HG03175 (cell line): ENCODE measurements around the gene PXMP4.

ENCODE experiments used
- ATAC-seq: cut with Tn5 transposase; IDR thresholded peaks from one replicate; pipeline ENCODE4 v1.9.1; 2021; ENCODE audit warnings: mild to moderate bottlenecking, moderate library complexity; ENCODE audit not compliant: unreplicated experiment

PXMP4 gene

DNA sequence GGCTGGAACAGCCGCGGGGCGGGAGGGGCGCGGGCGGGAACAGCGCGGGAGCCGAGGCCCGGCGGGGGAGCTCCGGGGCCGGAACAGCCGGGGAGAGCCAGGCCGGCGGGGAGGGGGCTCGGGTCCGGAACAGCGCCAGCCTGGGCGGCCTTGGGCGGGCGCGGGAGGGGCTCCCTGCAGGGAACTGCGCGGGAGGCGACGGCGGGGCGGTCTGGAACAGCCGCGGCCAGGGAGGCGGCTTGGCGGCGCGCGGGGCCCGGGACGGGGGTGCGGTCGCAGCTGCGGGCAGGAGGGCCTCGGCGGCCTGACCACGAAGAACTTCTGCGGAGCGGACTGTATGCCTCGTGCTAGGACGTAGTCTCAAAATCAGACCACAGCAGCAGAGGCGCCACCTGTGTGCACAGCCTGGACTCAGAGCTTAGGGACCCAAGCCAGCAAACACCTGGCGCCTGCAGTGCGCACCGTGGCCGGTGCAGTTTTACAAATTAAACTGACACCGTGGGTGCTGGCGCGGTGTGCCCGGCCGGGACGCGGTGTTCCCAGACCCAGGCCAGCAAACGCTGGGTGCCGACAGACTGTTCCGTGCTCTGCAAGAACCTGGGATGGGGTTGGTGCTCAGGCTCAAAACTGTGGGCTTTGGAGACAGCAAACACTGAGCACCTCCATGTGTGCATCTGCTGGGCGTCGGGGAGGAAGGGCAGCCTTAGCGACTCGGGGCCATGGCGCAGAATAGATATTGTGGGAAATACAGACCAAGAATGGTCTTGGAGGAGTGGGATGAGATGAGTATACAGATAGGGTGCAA is 12.3 kb upstream of the PXMP4 start:
- ATAC-seq: peak; percentile 52

DNA sequence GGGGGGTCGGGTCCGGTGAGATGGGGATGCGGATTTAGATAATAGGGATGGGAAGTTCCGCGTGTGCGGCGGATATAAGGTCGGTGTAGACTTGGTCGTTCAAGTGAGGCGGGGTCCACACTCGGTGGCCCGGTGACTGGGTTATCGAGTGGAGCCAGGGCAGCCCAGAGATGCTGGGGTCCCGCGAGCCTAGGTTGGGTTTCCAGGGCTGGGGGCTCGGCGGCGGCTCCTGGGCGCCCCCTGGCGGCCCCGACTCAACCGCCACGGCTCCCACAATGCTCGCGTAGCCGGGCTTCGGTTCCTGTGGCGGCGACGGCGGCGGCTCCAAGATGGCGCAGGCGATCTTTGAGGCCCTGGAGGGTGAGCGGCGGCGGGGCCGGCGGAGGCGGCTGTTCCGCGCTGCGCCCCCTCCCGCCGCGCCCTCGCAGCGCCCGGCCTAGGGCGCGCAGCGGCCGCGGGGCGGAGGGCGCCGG is 11.6 kb upstream of the PXMP4 start, which contains the start of gene ZNF341:
Gene ZNF341 (plus strand): TSS at position 304 of the 473 bp plus-strand sequence. CDS start 26 bp downstream, at position 330.
- peak; percentile 68 for ATAC-seq

DNA sequence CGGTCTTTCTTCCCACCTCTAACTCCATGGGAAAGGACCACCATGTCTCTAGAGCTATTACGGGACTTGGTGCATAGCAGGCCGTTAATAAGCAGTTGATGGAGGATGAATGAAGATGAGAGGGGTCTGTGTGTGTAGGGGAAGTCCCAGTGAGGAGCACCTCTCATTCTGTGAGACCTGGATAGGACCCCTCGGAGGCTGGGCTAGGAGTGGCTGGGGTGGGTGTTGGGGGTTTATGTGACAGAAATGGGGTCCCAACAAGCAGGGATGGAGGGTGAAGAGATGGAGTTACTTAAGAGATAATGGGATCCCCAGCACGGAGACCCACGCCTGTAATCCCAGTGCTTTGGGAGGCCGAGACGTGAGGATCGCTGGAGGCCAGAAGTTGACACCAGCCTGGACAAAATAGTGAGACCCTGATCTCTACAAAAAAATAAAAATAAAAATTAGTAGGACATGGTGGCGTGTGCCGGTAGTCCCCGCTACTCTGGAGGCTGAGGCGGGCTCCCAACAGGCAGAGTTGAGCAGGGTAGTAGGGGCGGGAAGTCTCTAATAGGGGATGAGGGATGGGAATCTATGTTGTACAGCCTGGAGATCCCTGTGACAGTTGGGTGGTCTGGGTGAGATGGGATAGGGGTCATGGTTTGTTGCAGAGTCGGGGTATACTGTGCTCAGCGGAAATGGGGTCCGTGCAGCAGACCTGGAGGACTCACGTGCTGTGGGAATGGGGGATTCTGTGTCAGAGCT is 11.0 kb upstream of the PXMP4 start:
- no peak for ATAC-seq

DNA sequence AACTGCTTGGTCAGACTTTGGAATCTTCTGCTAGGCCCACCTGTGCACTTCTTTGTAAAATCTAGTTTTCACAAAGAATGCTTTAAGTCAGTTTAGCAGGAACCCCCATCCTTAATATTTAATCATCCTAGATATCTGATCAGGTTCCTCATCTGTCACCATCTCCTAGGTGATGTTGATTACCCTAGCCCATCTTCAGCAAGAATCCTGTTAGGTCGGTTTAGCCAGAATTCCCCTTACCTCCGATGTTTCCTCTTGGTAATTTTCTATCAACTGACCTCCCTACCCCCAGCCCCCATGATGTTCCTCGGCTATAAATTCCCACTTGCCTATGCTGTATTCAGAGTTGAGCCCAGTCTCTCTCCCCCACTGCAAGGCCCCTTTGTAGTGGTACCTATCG is 9.0 kb upstream of the PXMP4 start:
- no peak for ATAC-seq

DNA sequence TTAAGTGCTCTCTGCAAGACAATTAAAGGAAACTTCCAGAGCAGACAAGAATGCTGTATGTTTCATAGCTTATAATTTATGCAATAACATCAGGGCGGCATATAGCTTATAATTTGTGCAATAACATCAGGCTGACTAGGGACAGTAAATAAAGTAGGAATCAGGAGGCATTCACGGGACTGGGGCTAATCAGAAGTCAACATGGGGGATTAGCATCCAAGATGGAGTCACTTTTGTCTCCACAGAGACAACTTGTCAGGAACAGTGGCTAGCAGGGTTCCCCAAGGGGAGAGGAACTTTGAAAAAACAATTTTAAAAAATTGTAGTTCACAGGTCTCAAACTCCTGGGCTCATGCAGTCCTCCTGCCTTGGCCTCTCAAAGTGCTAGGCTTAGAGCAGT is 8.4 kb upstream of the PXMP4 start:
- no peak for ATAC-seq

DNA sequence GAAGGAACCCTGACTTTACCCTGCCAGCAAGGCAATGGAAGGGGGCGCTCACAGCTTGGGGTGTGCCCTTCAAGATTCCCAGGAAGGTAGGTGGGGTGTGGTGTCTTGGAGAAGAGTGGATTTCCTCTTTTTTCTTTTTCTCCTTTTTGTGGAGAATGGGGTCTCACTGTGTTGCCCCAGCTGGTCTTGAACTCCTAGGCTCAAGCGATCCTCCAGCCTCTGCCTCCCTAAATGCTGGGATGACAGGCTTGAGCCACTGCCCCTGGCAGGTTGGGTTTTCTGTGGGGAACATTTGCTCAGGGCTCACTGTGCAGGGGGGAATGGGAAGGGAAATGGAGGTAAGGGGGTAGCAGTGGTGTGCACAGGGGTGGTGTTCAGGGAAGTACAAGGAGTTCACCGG is 7.7 kb upstream of the PXMP4 start:
- no peak for ATAC-seq

DNA sequence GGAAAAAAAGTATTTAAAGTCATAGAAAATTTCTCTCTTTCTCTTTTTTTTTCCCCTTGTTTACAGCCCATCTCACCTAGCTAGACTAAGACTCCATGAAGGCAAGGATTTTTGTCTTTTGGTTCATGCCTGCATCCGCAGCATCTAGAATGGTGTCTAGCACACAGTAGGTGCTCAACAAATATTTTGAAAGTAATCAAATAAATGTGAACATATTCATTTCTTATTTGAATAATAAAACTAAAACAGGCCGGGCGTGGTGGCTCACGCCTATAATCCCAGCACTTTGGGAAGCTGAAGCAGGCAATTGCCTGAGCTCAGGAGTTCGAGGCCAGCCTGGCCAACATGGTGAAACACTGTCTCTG is 7.0 kb upstream of the PXMP4 start:
- no peak for ATAC-seq

DNA sequence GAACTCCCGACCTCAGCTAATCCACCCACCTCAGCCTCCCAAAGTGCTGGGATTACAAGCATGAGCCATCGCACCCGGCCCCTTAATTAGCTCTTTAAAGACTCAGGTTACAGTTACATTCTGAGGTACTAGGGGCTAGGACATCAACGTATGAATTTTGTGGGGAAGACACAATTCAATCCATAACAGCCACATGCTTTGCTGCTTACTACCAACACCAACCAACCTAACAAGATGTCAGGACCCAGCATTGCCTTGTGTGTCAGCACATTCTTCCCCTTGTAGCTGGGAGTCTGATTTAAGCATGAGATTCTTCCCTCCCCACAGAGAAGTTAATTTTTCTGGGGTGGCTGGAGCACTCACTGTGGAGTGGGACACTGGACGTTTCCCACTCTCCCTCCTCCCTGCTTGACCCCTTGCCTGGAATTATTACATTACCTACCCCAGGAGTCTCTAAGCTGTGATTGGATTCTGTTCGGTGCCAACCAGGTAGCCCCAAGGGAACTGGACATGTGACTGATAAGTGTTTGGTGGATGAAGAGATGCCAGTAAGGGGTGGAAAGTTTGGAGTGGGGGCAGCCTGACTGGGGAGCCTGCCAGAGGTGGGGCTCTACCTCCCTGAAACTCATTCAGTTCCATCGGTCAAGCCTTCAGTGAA is 5.6 kb upstream of the PXMP4 start:
- ATAC-seq: no peak

DNA sequence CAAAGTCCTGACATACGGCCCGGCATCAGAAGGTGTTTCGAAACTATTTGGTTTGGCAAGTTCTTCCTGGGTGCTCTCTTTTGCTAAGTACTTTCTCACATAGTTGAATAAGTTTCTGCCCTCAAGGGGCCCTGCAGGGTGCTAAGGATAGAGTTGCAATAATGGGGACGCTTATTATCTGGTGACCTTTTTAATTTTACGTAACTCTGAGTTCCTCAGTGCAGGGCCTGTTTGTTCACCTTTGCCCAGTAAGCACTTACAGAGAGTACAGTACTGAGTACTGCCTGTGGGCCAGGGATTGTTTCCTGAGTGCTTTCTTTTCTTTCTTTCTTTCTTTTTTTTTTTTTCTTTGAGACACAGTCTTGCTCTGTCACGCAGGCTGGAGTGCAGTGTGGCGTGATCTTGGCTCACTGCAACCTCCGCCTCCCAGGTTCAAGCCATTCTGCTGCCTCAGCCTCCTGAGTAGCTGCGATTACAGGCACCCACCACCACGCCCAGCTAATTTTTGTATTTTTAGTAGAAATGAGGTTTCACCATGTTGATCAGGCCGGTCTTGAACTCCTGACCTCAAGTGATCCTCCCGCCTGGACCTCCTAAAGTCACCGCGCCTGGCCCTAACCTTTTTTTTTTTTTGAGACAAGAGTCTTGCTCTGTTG is 4.5 kb upstream of the PXMP4 start:
- ATAC-seq: no peak

DNA sequence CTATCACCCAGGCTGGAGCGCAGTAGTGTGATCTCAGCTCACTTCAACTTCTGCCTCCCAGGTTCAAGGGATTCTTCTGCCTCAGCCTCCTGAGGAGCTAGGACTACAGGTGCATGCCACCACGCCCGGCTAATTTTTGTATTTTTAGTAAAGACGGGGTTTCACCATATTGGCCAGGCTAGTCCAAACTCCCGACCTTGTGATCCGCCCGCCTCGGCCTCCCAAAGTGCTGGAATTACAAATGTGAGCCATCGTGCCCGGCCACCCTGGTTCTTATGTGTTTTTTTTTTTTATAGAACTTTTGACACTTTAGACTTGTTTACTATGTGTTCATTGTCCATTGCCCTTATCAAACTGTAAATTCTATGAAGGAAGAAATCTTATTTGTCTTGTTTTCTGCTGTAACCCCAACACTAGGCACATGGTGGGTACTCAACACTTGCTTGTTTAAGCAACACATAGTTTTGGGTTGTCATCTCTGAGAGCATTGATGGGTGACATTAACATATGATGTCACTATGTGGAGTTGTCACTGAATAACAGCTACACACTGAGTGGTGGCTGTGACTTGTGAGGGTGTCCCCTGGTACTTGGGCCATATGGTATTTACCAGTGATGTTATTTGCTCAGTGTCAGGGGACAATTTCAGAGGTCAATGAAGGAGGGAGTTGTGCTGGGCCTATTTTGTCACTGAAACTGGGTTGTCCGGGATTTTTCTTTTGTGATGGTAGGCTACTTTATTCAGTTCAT is 1.5 kb upstream of the PXMP4 start:
- ATAC-seq: no peak

DNA sequence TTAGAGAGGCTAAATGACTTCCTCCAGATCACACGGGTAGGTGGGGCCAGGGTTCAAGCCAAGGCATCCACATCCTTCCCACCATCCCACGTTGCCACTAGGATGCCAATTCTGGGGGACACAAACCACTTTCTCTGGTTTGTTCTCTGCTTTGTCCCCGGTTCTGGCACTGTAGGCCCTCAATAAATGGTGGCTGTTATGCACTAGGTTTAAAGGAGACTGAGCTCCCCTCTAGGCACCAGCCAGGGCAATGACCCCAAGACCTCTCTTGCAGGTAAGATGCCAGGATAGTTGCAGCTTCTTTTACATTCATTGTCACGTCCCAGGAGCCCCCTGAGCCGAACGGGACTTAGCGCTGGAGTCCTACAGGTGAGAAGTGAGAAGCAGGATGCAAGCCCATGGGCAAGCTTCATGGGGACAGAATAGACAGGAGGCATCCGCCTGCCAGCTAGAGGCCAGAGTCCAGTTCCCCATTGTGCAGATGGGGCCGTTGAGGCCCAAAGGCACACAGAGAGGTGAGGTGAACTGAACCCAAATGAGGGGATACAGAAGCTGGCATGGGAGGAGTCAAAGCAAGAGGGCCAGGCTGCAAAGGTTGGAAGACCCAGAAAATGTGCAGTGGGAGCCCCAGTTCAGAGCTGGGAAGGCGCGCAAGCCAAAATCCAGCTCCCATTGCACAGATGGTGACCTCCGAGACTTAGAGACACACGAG is 677 bp downstream of the PXMP4 start:
- no peak for ATAC-seq

DNA sequence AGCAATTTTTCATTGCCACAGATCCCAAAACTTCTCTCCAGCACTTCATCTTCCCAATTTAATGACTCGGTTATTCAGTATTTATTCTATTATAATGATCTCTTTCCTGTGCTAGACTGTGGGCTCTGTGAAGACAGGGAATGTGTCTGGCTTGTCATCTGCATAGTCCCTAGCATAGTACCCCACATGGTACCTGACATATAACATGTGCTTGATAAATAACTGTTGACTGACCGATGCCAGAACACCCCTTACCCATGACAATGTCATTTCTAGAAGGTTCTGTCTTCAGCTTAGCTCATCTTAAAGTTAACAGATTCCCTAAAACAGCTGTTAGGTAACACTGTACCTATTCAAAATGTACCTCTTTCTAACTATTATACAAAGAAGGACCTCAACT is 3.6 kb downstream of the PXMP4 start:
- no peak for ATAC-seq

DNA sequence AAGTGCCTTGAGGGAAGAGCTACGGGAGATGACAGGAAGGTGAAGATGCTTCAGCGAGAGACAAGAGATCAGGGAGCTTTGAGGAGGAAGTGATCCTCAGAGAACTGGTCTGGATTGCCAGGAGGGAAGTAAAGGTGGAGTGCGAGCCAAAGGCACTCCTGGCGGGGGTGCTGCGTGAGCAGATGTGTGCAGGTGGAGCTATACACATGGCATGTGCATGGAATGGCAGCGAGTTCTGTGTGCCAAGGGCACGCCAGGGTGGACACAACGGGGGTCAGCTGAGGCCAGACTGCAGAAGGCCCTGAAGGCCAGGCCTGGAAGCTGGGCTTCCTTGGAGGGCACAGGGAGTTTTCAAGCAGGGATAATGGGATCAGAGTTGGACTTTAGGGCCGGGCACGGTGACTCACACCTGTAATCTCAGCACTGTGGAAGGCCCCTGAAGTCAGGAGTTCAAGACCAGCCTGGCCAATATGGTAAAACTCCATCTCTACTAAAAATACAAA is 6.2 kb downstream of the PXMP4 start:
- no peak for ATAC-seq

DNA sequence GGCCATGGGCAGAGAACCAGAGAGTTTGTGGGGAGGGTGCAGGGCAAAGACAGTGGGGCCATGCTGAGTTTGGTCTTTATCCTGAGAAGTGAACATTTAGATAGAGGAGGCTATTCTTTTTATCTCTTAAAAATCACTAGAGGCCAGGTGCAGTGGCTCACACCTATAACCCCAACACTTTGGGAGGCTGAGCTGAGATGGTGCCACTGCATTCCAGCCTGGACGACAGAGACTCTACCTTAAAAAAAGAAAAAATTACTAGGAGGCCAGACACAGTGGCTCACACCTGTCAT is 8.7 kb downstream of the PXMP4 start:
- ATAC-seq: no peak

DNA sequence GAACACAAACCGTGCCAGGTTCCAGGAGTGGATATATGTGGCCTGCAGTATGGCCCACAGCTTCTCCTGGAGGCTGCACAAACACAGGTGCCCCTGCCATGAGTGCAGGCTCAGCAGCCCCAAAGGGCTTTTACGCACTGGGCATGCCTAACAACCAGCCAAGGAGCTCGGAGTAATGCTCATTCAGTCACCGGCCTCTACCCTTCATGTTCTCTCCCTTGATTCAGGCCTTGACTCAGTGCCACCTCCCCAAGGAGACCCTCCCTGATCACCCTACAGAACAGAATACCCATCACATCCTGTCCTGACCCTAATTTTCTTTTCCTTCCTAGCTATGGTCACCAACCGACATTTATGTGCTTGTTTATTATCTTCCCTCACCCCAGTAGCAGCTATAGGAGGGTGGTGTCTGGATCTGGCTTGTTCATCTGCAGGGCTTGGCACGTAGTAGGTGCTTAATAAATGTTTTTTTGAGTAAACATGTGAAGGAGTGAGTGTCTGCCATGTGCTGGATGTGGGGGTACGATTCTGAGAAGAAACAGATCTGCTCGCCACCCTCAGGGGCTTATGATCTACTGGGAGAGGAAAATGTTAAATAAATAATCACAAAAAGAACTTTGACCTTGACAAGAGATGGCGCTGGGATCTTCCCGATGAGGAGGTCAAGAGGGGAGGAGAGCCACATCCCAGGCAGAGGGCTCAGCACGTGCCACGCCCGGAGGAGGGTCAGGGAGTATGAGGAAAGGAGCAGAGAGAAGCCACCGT is 9.2 kb downstream of the PXMP4 start:
- ATAC-seq: no peak

DNA sequence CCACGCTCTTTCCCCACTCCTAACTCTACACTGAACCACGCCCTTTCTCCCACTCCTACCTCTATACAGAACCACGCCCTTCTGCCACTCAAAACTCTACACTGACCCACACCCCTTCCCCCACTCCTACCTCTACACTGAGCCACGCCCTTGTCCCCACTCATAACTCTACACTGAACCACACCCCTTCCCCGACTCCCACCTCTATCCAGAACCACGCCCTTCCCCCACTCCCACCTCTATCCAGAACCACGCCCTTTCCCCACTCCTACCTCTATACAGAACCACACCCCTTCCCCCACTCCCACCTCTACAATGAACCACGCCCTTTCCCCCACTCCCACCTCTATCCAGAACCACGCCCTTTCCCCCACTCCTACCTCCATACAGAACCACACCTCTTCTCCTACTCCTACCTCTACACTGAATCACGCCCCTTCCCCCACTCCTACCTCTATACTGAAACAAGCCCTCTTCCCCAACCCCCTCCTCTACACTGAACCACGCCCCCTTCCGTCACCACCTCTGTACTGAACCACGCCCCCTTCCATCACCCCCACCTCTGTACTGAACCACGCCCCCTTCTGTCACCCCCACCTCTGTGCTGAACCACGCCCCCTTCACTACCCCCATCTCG is 10.1 kb downstream of the PXMP4 start:
- no peak for ATAC-seq

DNA sequence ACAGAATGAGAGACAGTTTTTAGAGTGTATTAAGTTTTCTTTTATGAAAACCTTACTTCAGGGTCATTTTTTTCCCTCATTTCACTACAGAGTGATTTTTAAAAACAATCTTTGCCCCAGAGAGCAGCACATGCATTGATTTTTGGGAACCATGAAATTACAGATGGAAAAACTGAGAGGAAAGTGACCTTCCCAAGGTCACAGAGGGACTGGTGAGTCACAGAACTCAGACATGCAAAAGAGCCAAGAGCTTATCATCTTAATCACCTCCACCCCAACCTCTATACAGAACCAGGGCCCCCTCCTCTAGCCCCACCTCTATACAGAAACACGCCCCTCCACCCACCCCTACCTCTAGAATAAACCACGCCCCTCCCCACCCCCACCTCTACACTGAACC is 10.7 kb downstream of the PXMP4 start:
- no peak for ATAC-seq

DNA sequence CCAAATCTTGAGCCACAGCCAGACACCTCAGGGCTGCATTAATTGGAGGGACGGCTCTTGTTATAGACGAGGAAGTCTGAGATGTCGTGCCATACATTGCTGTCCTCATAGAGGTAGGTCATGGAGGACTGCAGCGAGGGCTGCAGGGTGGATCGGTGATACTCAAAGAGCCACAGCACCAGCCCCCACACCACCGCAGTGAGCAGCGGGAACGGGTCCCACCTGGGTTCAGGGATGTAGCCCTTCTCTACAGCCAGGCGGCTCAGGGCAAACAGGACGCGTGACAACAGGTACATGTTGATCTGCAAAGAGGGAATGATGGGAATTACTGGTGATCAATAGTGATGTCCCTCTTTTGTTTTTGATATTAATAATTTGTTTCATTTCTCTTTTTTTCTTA is 12.4 kb downstream of the PXMP4 start:
- no peak for ATAC-seq
